NCI-H460 (cell line): Measurements from ENCODE around the gene PLEKHS1. TPM values are rescaled to one million over a fixed set of nuclear protein-coding genes. Genes with fewer than 3 reads are reported as not detected.
A peak's percentile ranks its signal among the peaks of the same experiment; 100 is the strongest.
"Not testable (repeated sequence)": the region's sequence is repeated elsewhere in the genome, so short reads cannot be mapped to it uniquely, and the experiment has no call there.

Experiments
- DNase-seq: peaks from one replicate; pipeline ENCODE4 v3.0.0-alpha.2; 2016; ENCODE audit warnings: low read depth; ENCODE audit errors: extremely low read depth
- total RNA-seq: library from RNA; depleted of rRNA; stranded (reverse); fragments of >200 nt; shearing (Covaris generic); gene quantifications from 2 replicates; pipeline ENCODE4 v1.2.3, GENCODE V29; 2014

Gene PLEKHS1
- total RNA-seq, 1 experiment from 2014 or later, result not detected

DNA sequence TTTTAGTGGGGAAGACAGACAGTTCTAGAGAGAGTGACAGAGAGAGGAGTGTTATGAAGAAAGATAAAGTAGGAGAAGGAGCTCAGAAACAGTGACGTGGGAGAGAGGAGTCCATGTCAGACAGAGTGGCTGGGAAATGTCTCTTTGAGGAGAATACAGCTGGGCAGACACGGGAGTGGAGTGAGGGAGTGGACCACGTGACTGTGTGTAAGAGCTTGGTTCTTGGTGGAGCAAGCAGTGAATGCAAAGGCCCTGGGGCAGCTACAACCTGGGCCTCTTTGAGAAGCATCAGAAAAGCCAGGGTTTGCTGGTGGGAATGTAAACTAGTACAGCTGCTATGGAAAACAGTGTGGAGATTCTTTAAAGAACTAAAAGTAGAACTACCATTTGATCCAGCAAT is 11.9 kb upstream of the PLEKHS1 start:
- no peak for DNase-seq

DNA sequence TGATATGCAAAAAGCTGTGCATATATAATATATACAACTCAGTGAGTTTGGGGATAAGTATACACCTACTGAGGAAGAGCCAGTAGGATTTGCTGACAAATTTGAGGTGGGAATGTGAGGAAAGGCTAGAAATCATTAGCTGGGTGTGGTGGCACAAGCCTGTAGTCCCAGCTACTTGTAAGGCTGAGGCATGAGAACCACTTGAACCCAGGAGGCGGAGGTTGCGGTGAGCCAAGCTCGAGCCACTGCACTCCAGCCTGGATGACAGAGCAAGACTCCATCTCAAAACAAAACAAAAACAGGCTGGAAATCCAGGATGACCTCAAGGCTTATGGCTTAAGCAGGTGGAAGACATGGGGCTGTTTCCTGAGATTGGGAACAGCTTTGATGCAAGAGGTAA is 10.6 kb upstream of the PLEKHS1 start:
- DNase-seq, result no peak

DNA sequence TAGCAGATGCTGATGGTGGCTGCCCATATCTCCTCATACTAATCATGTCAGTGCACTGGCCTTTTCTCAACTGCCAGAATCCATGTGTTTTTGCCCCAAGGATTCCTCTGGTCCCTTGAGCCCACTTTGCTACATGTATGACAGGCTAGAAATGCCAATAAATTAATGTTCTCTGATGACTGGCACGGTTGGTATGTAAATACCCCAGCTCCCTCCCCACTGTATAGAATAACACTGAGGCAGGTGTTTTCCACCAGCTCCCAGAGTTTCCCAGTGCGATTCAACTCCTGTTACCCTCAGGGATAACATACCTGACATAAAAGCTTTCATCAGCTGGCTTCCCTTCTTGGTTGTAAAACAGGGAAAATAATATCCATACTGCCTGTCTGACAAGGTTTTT is 9.0 kb upstream of the PLEKHS1 start:
- DNase-seq, result no peak

DNA sequence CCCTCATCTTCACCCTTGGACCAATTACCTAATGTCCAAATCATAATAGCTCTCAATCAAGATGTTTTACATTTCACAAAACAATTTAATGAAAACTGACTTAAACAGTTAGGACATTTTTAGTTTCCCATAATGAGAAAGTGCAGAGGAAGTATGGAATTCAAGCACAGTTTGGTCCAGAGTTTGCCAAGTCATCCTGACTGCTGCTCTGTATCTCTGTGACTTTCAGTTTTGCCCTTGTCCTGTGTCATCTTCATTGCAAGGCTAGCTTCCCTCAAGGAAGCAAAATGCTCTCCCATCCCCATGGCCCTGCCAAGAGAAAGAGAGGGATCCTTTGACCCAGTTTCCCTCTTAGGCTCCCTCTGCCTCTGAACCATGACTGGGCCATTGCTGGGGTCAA is 7.9 kb upstream of the PLEKHS1 start:
- peak; percentile 36 for DNase-seq

DNA sequence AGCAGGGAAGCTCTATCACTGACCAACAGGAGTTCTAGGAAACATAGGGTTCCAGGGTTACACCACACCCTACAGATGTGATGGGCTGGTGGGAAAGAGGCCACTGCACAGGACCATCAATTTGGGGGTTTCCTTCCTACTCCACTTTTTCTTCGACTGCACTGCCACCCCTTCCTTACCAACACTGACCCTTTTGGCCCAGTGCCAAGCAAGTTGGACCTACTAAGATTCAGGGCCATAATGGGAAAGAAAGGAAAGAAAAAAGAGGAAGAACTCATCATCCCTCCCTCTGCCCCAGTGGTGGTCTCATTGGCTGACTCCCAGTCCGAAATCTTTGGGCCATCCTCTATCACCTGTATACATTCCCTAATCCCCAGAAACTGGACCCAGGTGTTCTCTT is 6.1 kb upstream of the PLEKHS1 start:
- DNase-seq, result no peak

DNA sequence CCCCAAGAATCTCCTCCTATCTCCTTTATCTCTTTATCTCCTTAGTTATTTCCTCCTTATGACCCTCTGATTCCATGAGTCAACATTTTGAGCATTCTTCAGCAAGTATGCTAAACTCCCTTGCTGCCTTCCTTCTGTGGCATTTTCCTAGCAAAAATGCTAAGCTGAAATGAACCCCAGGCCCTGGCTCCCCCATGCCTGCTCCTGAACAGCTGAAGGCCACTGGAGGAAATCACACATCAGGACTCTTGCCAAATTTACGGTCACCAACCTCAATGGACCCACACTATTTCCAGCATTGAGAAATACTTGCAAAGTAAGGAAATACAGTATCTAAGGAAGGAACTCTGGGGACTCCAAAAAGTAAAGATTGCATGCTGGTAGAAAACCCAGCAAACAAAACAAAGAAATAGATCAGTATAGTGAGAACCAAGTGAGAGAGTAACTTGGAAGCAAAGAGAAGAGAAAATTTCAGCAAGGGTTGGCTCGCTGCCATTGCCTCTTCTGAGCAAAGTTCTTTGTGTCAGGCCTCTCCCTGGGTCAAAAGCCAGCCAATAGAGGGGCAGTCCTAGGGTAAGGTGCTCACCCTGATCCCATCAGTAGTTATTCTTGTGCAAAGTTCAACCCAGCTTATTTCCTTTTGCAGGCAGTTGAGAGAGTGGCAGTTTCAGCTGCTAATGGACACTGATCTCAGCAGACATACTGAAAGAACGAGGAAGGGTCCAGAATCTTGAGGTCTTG is 5.1 kb upstream of the PLEKHS1 start:
- no peak for DNase-seq

DNA sequence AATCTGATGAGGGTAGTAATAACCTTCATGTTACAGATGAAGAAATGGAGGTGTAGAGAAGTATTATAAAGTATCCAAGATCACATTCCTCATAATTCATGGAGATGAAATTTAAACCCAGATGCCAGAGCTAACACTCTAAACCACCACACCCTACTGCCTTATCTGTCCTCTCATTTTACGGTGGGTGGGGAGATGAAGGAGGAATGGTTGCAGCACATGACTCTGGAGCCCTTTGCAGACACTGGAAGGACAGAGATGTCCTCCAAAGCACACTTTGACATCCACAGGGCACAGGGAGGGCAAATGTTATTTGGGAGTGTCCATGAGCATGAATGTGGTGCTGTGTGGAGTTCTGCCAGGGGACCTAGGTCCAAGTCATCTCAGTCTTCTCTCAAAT is 1.1 kb downstream of the PLEKHS1 start:
- no peak for DNase-seq

DNA sequence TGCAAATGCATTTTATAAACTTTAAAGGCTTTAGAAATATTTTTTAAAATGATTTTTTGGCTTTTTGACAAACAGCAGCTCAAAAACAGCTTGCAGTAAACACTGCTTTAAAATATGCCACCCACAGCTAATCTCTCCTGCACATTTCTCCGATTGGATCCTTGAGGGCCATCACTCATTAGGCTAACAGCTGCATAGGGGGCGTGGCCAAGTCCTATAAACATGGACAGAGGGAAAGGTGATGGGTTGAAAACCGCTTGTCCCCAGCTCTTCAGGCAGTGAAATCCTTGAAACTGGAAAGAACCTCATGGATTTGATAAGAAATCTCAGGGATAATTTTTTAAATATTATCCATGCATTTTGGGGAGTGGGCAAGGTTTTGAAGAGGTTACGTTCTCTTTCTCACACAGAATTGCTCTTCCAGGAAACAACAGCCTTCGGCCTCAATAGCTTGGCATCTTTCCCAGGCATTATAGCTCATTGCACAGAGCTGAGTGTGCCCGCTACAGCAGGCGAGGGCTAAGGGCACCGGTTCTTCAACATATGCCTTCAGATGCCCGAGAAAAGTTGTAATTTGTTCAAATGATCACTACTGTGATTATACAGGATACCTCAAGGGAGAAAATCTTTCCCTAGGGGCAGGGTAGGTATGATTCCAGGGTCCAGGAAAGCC is 1.7 kb downstream of the PLEKHS1 start:
- DNase-seq, result no peak

DNA sequence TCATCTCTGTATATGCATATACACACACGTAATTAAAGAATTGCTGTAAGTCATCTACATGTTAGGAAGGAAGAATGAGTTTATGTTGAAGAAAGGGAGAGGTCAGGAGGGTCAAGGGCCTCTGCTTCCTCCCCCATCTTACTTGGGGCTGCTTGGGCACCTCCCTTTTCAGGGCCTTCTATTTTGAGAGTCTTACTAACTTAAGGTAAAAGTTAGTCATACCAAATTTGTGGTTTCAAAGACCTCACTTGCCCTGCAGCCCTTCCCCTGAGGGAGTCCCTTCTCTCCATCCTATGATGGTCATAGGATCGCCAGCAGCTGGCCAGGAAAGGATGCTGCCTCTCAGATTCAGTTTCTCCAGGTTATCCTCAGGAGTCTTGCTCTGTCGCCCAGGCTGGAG is 2.6 kb downstream of the PLEKHS1 start:
- DNase-seq, result no peak

DNA sequence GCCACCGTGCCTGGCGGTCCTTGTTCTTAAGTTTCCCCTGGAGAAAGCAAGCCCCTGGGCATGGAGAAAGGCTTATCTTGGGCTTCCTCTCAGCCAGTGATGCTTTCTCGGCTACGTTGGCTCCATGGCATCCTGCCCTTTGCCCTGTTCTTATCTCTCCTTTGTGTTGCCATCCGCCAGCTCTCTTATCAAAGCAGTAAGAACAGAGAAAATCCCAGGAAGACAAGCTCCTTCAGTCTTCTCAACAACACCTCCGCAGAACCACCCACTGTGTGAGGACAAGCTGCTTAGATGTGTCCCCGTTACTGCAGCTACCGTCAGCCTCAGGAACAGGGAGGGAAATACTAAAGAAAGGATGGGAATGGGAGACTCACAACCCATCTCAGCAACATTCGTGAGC is 3.3 kb downstream of the PLEKHS1 start:
- no peak for DNase-seq

DNA sequence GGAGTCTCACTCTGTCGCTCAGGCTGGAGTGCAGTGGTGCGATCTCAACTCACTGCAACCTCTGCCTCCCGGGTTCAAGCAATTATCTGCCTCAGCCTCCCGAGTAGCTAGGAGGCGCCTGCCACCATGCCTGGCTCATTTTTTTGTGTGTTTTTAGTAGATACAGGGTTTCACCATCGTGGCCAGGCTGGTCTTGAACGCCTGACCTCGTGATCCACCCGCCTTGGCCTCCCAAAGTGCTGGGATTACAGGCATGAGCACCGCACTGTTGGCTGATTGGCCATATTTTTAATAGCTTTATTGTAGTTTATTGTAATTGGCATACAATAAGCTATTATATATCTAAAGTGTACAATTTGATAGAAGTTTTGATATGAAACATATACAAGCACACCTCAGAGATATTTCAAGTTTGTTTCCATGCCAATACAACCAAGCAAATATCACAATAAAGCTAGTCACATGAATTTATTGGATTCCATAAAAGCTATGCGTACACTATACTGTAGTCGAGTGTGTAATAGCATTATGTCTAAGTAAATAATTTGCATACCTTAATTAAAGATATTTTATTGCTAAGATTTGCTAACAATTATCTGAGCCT is 5.6 kb downstream of the PLEKHS1 start:
- no peak for DNase-seq

DNA sequence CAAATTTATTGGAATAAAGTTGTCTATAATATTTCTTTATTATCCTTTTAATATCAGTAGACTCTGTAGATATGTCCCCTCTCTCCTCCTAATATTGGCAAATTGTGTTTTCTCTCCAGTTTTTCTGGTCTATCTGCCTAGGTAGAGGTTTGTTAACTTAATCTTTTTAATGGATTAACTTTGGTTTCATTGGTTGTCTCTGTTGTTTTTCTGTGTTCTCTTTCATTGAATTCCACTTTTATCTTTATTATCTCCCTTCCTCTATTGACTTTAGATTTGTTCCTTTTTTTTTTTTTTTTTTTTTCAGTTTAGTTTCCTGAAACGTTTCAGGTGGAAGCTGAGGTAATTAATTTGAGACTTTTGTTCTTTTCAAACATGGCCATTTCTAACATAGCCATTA is 10.6 kb downstream of the PLEKHS1 start:
- DNase-seq, result no peak

DNA sequence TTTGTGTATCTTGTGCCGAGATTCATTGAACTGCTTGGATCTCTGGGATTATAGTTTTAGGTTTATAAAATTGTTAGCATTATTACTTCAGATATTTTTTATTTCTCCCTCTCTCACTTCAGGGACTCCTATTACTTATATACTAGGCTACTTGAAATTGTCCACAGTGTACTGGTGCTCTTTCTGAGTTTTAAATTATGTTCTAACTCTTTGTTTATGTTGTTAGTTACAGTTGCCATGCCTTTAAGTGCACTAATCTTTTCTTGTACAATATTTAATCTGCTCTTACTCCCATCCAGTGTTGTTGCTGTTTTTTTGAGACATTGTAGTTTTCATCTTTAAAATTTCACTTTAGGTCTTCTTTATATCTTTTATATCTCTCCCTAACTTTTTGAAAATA is 13.1 kb downstream of the PLEKHS1 start:
- DNase-seq, result no peak

DNA sequence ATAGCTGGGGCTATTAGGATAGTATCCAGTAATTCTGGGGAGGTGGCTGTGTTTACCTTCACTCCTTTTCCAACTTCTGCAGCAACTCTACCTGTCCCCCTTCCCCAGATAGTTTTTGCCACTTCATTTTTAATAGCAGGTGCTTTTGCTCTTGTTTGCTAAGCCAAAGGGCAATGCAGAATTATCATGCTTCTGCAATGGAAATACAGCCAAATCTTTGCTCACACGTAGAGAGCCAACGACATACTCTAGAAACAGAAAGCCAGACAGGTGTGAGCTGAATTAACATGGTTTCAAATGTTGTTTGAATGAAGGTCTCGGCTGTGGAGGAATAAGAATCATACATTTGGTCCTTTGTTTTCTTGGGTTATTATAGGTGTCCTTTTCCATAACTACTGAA is 14.4 kb downstream of the PLEKHS1 start:
- no peak for DNase-seq

DNA sequence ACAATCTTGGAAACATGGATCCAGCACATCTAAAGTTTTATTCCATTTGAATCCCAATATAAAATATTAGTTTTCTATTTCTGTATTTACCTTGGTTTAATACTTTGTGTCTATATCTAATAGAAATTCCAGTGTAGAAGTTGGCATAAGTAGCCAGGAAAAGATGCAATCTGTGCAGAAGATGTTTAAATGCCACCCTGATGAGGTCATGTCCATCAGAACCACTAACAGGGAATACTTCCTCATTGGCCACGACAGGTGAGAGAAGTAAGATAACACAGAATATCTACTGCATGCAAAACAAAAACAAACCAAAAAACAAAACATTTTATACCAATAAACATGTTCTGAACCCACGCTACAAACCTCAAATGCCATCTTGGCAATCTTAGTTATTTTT is 15.7 kb downstream of the PLEKHS1 start:
- no peak for DNase-seq

DNA sequence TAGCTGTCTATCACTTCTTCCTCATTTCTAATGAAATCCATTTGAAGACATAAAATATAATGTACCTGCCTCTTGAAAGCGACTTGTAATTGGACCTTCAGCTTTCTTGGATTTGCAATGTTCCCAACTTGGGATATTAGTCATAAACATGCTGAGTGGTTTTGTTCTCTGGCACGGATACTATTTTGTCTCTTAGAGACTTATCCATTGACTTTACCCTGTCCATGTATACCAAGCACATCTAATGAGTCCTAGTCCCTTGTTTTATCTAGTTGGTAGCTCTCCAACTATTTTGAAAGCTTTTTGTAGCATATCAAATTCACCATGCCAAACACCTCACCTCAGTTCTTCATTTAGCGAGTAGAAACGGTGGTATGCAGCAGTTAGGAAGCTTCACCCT is 18.9 kb downstream of the PLEKHS1 start:
- no peak for DNase-seq

DNA sequence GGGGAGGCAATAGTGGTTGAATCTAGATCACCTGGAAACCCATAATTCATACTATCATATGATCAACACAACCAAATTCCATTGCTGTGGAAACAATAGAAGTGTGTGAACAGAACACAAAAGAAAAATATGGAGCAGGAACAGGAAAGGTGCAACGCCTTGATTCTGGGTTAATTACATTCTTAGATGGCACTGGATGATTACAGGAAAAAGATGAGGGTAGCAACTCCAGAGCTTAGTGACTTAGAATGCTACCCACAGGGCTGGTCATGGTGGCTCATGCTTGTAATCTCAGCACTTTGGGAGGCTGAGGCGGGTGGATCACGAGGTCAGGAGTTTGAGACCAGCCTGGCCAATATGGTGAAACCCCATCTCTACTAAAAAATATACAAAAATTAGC is 19.6 kb downstream of the PLEKHS1 start:
- DNase-seq, result not testable (repeated sequence)

DNA sequence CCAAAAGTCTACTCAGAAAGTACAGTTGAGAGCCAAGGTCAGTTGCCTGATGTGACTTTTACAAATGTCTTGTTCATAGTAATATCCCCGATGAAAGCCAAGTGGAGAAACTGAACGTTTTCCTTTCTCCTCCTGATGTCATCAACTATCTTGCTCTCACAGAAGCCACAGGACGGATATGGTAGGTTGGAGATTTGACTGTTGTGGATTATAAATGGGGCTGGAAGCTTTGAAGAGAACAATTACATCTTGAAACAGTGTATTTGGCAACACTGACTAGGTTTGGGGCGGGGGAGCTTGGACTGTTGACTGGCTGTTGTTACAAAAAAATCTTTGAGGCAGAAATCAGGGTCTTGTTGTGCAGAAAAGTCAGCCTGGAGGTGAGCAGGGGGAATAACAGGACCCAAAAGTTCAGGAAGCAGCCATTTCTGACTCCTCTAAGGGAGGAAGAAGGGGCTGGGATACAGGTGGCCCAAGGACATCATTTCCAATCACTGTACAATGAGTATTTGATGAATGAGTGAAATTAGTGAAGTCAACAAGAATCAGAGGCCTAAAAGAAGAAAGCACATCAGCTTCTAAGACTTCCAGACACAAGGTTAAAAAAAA is 24.3 kb downstream of the PLEKHS1 start:
- DNase-seq, result no peak

DNA sequence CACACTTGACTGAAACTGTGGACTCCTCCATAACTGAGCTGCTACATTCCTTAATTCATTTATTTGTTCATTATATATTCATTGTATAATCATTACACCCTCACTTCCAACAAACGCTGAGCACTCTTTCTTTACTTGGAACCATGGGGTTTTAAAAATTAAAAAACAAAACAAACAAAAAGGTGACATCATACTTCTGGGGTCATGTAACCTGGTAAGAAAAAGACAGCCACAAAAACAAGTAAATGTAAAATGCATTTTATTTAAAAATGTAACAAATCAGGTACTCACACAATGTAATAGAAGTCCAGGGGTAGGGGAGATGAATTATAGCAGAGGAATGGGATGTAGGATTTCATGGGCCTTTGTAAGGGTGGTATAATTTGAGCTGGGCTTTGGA is 25.1 kb downstream of the PLEKHS1 start:
- DNase-seq, result no peak

DNA sequence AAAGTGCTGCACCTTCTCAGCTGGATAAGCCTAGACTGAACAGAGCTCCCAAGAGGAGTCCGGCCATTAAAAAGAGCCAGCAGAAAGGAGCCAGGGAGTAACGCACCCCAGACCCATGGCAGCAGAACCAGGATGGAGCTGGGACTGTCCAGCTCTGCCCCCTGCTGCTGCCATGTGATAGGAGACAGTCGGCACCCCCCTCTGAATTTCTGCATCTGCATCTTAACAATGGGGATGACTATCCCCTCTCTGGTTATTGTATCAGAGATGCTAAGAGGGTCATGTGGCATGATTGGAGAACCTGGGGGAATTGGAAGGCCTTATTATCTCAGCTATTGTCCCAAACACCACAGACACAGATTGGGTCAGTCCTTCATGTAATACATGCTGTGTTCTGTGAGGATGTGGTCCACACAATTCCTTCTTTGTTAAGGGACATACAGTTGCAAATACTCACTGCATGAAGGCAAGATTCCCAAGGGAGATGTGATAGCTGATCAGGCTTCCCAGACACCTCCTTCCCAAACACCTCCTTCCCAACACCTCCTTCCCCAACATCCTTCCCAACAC is 29.3 kb downstream of the PLEKHS1 start:
- DNase-seq, result no peak

DNA sequence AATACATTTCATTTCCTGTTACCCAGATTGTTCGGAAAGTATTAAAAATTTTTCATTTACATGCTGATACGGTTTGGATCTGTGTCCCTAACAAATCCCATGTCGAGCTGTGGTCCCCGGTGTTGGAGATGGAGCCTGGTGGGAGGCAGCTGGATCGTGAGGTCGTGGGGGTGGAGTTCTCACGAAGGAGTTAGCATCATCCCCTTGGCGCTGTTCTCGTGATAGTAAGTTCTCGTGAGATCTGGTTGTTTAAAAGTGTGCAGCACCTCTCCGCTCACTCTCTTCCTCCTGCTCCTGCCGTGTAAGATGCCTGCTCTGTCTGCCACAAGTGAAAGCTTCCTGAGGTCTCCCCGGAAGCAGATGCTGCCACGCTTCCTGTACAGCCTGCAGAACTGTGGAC is 30.9 kb downstream of the PLEKHS1 start:
- DNase-seq, result no peak
